Gastroesophageal sphincter (tissue), 3 donors: ENCODE data around the gene TEX101.

Source experiments
- POLR2A ChIP-seq, 2 donors: fragments of 450-650 bp; IDR thresholded peaks; one replicate each; pipeline ENCODE4 v1.6.1; 2017; ENCODE audit warnings: antibody characterized with exemption in 2 of 2, mild to moderate bottlenecking in 2 of 2, moderate library complexity in 1 of 2
- POLR2AphosphoS5 ChIP-seq: sonication (generic); formaldehyde crosslinking; IDR thresholded peaks from one replicate; pipeline ENCODE4 v1.6.1; 2017; ENCODE audit warnings: antibody characterized with exemption
- TF ChIP-seq, protein P1 (sequence below), 4 experiments: fragments of 200-600 bp in 2 of 4; fragments of 450-650 bp in 2 of 4; sonication (generic) in 1 of 4; IDR thresholded peaks; one replicate each; pipeline ENCODE4 v1.5.1; 2017 to 2019; ENCODE audit warnings: antibody characterized with exemption in 4 of 4, mild to moderate bottlenecking in 2 of 4, moderate library complexity in 2 of 4

GRCh38 chr19:43441716-43442115 lies 27.0 kb downstream of the TEX101 start:
- TF ChIP-seq, protein P1, sequence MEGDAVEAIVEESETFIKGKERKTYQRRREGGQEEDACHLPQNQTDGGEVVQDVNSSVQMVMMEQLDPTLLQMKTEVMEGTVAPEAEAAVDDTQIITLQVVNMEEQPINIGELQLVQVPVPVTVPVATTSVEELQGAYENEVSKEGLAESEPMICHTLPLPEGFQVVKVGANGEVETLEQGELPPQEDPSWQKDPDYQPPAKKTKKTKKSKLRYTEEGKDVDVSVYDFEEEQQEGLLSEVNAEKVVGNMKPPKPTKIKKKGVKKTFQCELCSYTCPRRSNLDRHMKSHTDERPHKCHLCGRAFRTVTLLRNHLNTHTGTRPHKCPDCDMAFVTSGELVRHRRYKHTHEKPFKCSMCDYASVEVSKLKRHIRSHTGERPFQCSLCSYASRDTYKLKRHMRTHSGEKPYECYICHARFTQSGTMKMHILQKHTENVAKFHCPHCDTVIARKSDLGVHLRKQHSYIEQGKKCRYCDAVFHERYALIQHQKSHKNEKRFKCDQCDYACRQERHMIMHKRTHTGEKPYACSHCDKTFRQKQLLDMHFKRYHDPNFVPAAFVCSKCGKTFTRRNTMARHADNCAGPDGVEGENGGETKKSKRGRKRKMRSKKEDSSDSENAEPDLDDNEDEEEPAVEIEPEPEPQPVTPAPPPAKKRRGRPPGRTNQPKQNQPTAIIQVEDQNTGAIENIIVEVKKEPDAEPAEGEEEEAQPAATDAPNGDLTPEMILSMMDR (IDR thresholded peaks at IDR 0.05), result no peak
- no peak for TF ChIP-seq POLR2A (IDR thresholded peaks at IDR 0.05)
- no peak for TF ChIP-seq POLR2AphosphoS5
